ENCODE results near the gene GPR157. TPM values are rescaled to one million over a fixed set of nuclear protein-coding genes. Genes with fewer than 3 reads are reported as not detected.

GPR157 gene
- total and polyA plus RNA-seq, 4 donors: 0.44 to 2.4 (median 1.5) TPM

GRCh38 chr1:9070486-9070885, 58.4 kb downstream of the GPR157 start:
- H3K36me3 ChIP-seq (ENCODE audit: control insufficient read depth, insufficient read depth, low read length): no peaks in the 10 kb centered on the region
- DNase-seq (ENCODE audit: low read depth in 4 of 6, low spot score in 6 of 6): peak in 2 of 6 donors; percentile 45 to 64
- H3K9me3 ChIP-seq (ENCODE audit: control insufficient read depth, insufficient read depth, low read length): no peaks in the 10 kb centered on the region
- 46% methylated on average over 2 of the region's 7 CpGs for WGBS (ENCODE audit: insufficient coverage)
- H3K27ac ChIP-seq (ENCODE audit: low read depth, low read length): no peak overlapping the region
- H3K4me3 ChIP-seq (ENCODE audit: low read depth, low read length): no peak overlapping the region
- H3K4me1 ChIP-seq (ENCODE audit: control insufficient read depth, insufficient read depth, low read length): peaks cover 29% of the 10 kb centered on the region
- H3K27me3 ChIP-seq (ENCODE audit: control insufficient read depth, insufficient read depth, low read length): no peaks in the 10 kb centered on the region

GRCh38 chr1:9069326-9070100, 59.4 kb downstream of the GPR157 start, which contains the start of gene SLC2A5:
TSS of gene SLC2A5 (minus strand) at chr1:9069635. CDS start at chr1:9069536, 99 bp downstream.
- Histone ChIP-seq H3K9me3 (ENCODE audit: control insufficient read depth, insufficient read depth, low read length) (no peaks in the 10 kb centered on the region), H3K4me3 (ENCODE audit: low read depth, low read length) (peak within 1 kb of the TSS; percentile 5), H3K27me3 (ENCODE audit: control insufficient read depth, insufficient read depth, low read length) (no peaks in the 10 kb centered on the region), H3K27ac (ENCODE audit: low read depth, low read length) (peak within 1 kb of the TSS; percentile 52), H3K4me1 (ENCODE audit: control insufficient read depth, insufficient read depth, low read length) (peaks cover 32% of the 10 kb centered on the region), H3K36me3 (ENCODE audit: control insufficient read depth, insufficient read depth, low read length) (no peaks in the 10 kb centered on the region)
- peak in 3 of 6 donors; percentile 33 to 77 (median 37) for DNase-seq (ENCODE audit: low read depth in 4 of 6, low spot score in 6 of 6)
- 20% methylated on average over 2 of the region's 8 CpGs for WGBS (ENCODE audit: insufficient coverage)

GRCh38 chr1:9068981-9069325, 59.9 kb downstream of the GPR157 start:
- Histone ChIP-seq H3K27ac (ENCODE audit: low read depth, low read length) (peak overlapping the region; percentile 52), H3K36me3 (ENCODE audit: control insufficient read depth, insufficient read depth, low read length) (no peaks in the 10 kb centered on the region)
- WGBS (ENCODE audit: insufficient coverage): 39% methylated on average over 2 of the region's 4 CpGs

GRCh38 chr1:9066945-9067807, 61.7 kb downstream of the GPR157 start:
- no peaks in the 10 kb centered on the region for H3K27me3 ChIP-seq (ENCODE audit: control insufficient read depth, insufficient read depth, low read length)
- no peaks in the 10 kb centered on the region for H3K9me3 ChIP-seq (ENCODE audit: control insufficient read depth, insufficient read depth, low read length)
- DNase-seq (ENCODE audit: low read depth in 4 of 6, low spot score in 6 of 6): no peak
- no peak overlapping the region for H3K27ac ChIP-seq (ENCODE audit: low read depth, low read length)
- 87% methylated on average over 14 of the region's 24 CpGs for WGBS (ENCODE audit: insufficient coverage)
- H3K4me3 ChIP-seq (ENCODE audit: low read depth, low read length): no peak overlapping the region
- H3K4me1 ChIP-seq (ENCODE audit: control insufficient read depth, insufficient read depth, low read length): peaks cover 35% of the 10 kb centered on the region
- no peaks in the 10 kb centered on the region for H3K36me3 ChIP-seq (ENCODE audit: control insufficient read depth, insufficient read depth, low read length)

More at GRCh38 chr1:9068981-9069325, 59.9 kb downstream of the GPR157 start:
- peak in 1 of 6 donors; percentile 70 for DNase-seq (ENCODE audit: low read depth in 4 of 6, low spot score in 6 of 6)
- Histone ChIP-seq H3K4me1 (ENCODE audit: control insufficient read depth, insufficient read depth, low read length) (peaks cover 35% of the 10 kb centered on the region), H3K9me3 (ENCODE audit: control insufficient read depth, insufficient read depth, low read length) (no peaks in the 10 kb centered on the region), H3K27me3 (ENCODE audit: control insufficient read depth, insufficient read depth, low read length) (no peaks in the 10 kb centered on the region), H3K4me3 (ENCODE audit: low read depth, low read length) (no peak overlapping the region)

- no peak overlapping the region for H3K27ac ChIP-seq (ENCODE audit: low read depth, low read length)
- 50% methylated on average over 3 of the region's 7 CpGs for WGBS (ENCODE audit: insufficient coverage)
These were observed 63.6 kb downstream of the GPR157 start for GRCh38 chr1:9065213-9065751.

GRCh38 chr1:9062846-9063245, 66.1 kb downstream of the GPR157 start:
- Histone ChIP-seq H3K9me3 (ENCODE audit: control insufficient read depth, insufficient read depth, low read length) (no peaks in the 10 kb centered on the region), H3K27ac (ENCODE audit: low read depth, low read length) (no peak overlapping the region), H3K4me1 (ENCODE audit: control insufficient read depth, insufficient read depth, low read length) (peaks cover 16% of the 10 kb centered on the region), H3K36me3 (ENCODE audit: control insufficient read depth, insufficient read depth, low read length) (no peaks in the 10 kb centered on the region), H3K27me3 (ENCODE audit: control insufficient read depth, insufficient read depth, low read length) (no peaks in the 10 kb centered on the region), H3K4me3 (ENCODE audit: low read depth, low read length) (no peak overlapping the region)
- no peak for DNase-seq (ENCODE audit: low read depth in 4 of 6, low spot score in 6 of 6)
- 20% methylated on average over 1 of the region's 5 CpGs for WGBS (ENCODE audit: insufficient coverage)

More at GRCh38 chr1:9065213-9065751, 63.6 kb downstream of the GPR157 start:
- H3K4me3 ChIP-seq (ENCODE audit: low read depth, low read length): no peak overlapping the region
- H3K4me1 ChIP-seq (ENCODE audit: control insufficient read depth, insufficient read depth, low read length): peaks cover 28% of the 10 kb centered on the region
- peak in 2 of 6 donors; percentile 51 to 57 for DNase-seq (ENCODE audit: low read depth in 4 of 6, low spot score in 6 of 6)
- H3K36me3 ChIP-seq (ENCODE audit: control insufficient read depth, insufficient read depth, low read length): no peaks in the 10 kb centered on the region
- no peaks in the 10 kb centered on the region for H3K27me3 ChIP-seq (ENCODE audit: control insufficient read depth, insufficient read depth, low read length)
- no peaks in the 10 kb centered on the region for H3K9me3 ChIP-seq (ENCODE audit: control insufficient read depth, insufficient read depth, low read length)

GRCh38 chr1:9062021-9062471, 66.9 kb downstream of the GPR157 start:
- no peaks in the 10 kb centered on the region for H3K9me3 ChIP-seq (ENCODE audit: control insufficient read depth, insufficient read depth, low read length)
- H3K36me3 ChIP-seq (ENCODE audit: control insufficient read depth, insufficient read depth, low read length): no peaks in the 10 kb centered on the region
- no peak for DNase-seq (ENCODE audit: low read depth in 4 of 6, low spot score in 6 of 6)
- H3K4me1 ChIP-seq (ENCODE audit: control insufficient read depth, insufficient read depth, low read length): peaks cover 13% of the 10 kb centered on the region
- 33% methylated on average over 3 of the region's 7 CpGs for WGBS (ENCODE audit: insufficient coverage)
- no peaks in the 10 kb centered on the region for H3K27me3 ChIP-seq (ENCODE audit: control insufficient read depth, insufficient read depth, low read length)
- no peak overlapping the region for H3K27ac ChIP-seq (ENCODE audit: low read depth, low read length)
- no peak overlapping the region for H3K4me3 ChIP-seq (ENCODE audit: low read depth, low read length)

GRCh38 chr1:9061252-9061960, 67.5 kb downstream of the GPR157 start:
- DNase-seq (ENCODE audit: low read depth in 4 of 6, low spot score in 6 of 6): peak in 1 of 6 donors; percentile 35
- H3K36me3 ChIP-seq (ENCODE audit: control insufficient read depth, insufficient read depth, low read length): no peaks in the 10 kb centered on the region
- no peak overlapping the region for H3K4me3 ChIP-seq (ENCODE audit: low read depth, low read length)
- WGBS (ENCODE audit: insufficient coverage): 100% methylated on average over 1 of the region's 6 CpGs
- no peaks in the 10 kb centered on the region for H3K9me3 ChIP-seq (ENCODE audit: control insufficient read depth, insufficient read depth, low read length)
- peaks cover 13% of the 10 kb centered on the region for H3K4me1 ChIP-seq (ENCODE audit: control insufficient read depth, insufficient read depth, low read length)
- H3K27me3 ChIP-seq (ENCODE audit: control insufficient read depth, insufficient read depth, low read length): no peaks in the 10 kb centered on the region
- H3K27ac ChIP-seq (ENCODE audit: low read depth, low read length): no peak overlapping the region
